Muscle of leg (tissue), 11 donors: ENCODE measurements around the gene NIM1K. TPM values are rescaled to one million over a fixed set of nuclear protein-coding genes. Genes with fewer than 3 reads are reported as not detected.
"Not testable (repeated sequence)": the region's sequence is repeated elsewhere in the genome, so short reads cannot be mapped to it uniquely, and the experiment has no call there.

Experiments
- DNase-seq: peaks from one replicate; pipeline ENCODE4 v3.0.0; 2013
- H3K27ac ChIP-seq: one replicate; pipeline ENCODE4 v1.5.1; 2013; ENCODE audit warnings: mild to moderate bottlenecking, low read length, control low read depth
- H3K27me3 ChIP-seq: one replicate; pipeline ENCODE4 v1.6.1; 2013; ENCODE audit warnings: low read length; ENCODE audit not compliant: control insufficient read depth, insufficient read depth
- H3K36me3 ChIP-seq: one replicate; pipeline ENCODE4 v1.6.1; 2013; ENCODE audit warnings: low read length; ENCODE audit not compliant: control insufficient read depth, insufficient read depth
- H3K4me1 ChIP-seq: one replicate; pipeline ENCODE4 v1.6.1; 2013; ENCODE audit warnings: low read length; ENCODE audit not compliant: control insufficient read depth, insufficient read depth
- H3K4me3 ChIP-seq: one replicate; pipeline ENCODE4 v1.5.1; 2013; ENCODE audit warnings: low read length, control low read depth
- H3K9me3 ChIP-seq: replicated peaks from 2 replicates; pipeline ENCODE4 v1.6.1; 2013; ENCODE audit warnings: low read depth, low read length; ENCODE audit not compliant: control insufficient read depth
- WGBS: methylation state at CpG from one replicate; pipeline ENCODE4 v1.1.5; 2013; ENCODE audit warnings: missing lambda C conversion rate; ENCODE audit not compliant: insufficient coverage; 5-methylcytosine and 5-hydroxymethylcytosine counted together
- polyA plus RNA-seq, 8 donors: library from polyadenylated mRNA; unstranded; fragments of 120-200 nt; gene quantifications; one replicate each; pipeline versions ENCODE4 v1.2.1 to v1.2.3, GENCODE V29; 2013; ENCODE audit warnings: inconsistent platforms in 1 of 8, low replicate concordance in 1 of 8; ENCODE audit not compliant: insufficient read length in 8 of 8, insufficient read depth in 1 of 8
- total RNA-seq: library from RNA; stranded (reverse); fragments of 120-200 nt; gene quantifications from one replicate; pipeline ENCODE4 v1.2.4, GENCODE V29; 2013

The NIM1K gene
- total and polyA plus RNA-seq, 9 donors = 0.17 to 1.2 (median 0.34) TPM

- Histone ChIP-seq H3K27me3 (no peaks in the 10 kb centered on the region), H3K36me3 (peaks cover 13% of the 10 kb centered on the region), H3K9me3 (no peaks in the 10 kb centered on the region), H3K27ac (no peak overlapping the region), H3K4me1 (peaks cover 10% of the 10 kb centered on the region), H3K4me3 (no peak overlapping the region)
- peak; percentile 13 for DNase-seq
- 89% methylated on average over 3 of the region's 6 CpGs for WGBS
Observed at GRCh38 chr5:43156388-43156787, 35.6 kb upstream of the NIM1K start.

GRCh38 chr5:43157068-43157467 lies 35.0 kb upstream of the NIM1K start:
- no peaks in the 10 kb centered on the region for H3K27me3 ChIP-seq
- no peak overlapping the region for H3K27ac ChIP-seq
- no peaks in the 10 kb centered on the region for H3K9me3 ChIP-seq
- DNase-seq = no peak
- no CpG with 5 or more reads among the region's 3 CpGs for WGBS
- peaks cover 10% of the 10 kb centered on the region for H3K4me1 ChIP-seq
- H3K4me3 ChIP-seq = no peak overlapping the region
- peaks cover 15% of the 10 kb centered on the region for H3K36me3 ChIP-seq

- 90% methylated on average over 5 of the region's 5 CpGs for WGBS
- DNase-seq = no peak
- Histone ChIP-seq H3K27me3 (no peaks in the 10 kb centered on the region), H3K4me1 (no peaks in the 10 kb centered on the region), H3K9me3 (no peaks in the 10 kb centered on the region), H3K27ac (no peak overlapping the region), H3K36me3 (peaks cover 19% of the 10 kb centered on the region), H3K4me3 (no peak overlapping the region)
Observed at GRCh38 chr5:43161244-43161643, 30.8 kb upstream of the NIM1K start.

- WGBS = 86% methylated on average over 3 of the region's 5 CpGs
- peaks cover 25% of the 10 kb centered on the region for H3K36me3 ChIP-seq
- not testable (repeated sequence) for H3K27ac ChIP-seq, H3K27me3 ChIP-seq, DNase-seq, H3K4me3 ChIP-seq, H3K9me3 ChIP-seq, H3K4me1 ChIP-seq
Observed at GRCh38 chr5:43164801-43165200, 27.2 kb upstream of the NIM1K start.

GRCh38 chr5:43165323-43165722 lies 26.7 kb upstream of the NIM1K start:
- no peak overlapping the region for H3K27ac ChIP-seq
- H3K36me3 ChIP-seq = peaks cover 25% of the 10 kb centered on the region
- H3K4me1 ChIP-seq = no peaks in the 10 kb centered on the region
- H3K4me3 ChIP-seq = no peak overlapping the region
- no peaks in the 10 kb centered on the region for H3K27me3 ChIP-seq
- no peak for DNase-seq
- H3K9me3 ChIP-seq = no peaks in the 10 kb centered on the region
- no CpG with 5 or more reads among the region's 1 CpG for WGBS

GRCh38 chr5:43168175-43168574 lies 23.9 kb upstream of the NIM1K start:
- Histone ChIP-seq H3K4me3 (no peak overlapping the region), H3K27ac (no peak overlapping the region), H3K36me3 (peaks cover 27% of the 10 kb centered on the region), H3K4me1 (no peaks in the 10 kb centered on the region), H3K27me3 (no peaks in the 10 kb centered on the region), H3K9me3 (no peaks in the 10 kb centered on the region)
- WGBS = 83% methylated on average over 1 of the region's 2 CpGs
- DNase-seq = no peak

GRCh38 chr5:43171451-43171850 lies 20.6 kb upstream of the NIM1K start:
- no peaks in the 10 kb centered on the region for H3K9me3 ChIP-seq
- peaks cover 33% of the 10 kb centered on the region for H3K36me3 ChIP-seq
- no peak overlapping the region for H3K4me3 ChIP-seq
- no peak overlapping the region for H3K27ac ChIP-seq
- no peaks in the 10 kb centered on the region for H3K4me1 ChIP-seq
- WGBS = 100% methylated on average over 6 of the region's 8 CpGs
- no peak for DNase-seq
- no peaks in the 10 kb centered on the region for H3K27me3 ChIP-seq

- DNase-seq = no peak
- Histone ChIP-seq H3K4me1 (no peaks in the 10 kb centered on the region), H3K4me3 (no peak overlapping the region), H3K27ac (no peak overlapping the region), H3K36me3 (peaks cover 32% of the 10 kb centered on the region), H3K27me3 (no peaks in the 10 kb centered on the region), H3K9me3 (no peaks in the 10 kb centered on the region)
- whole genome bisulfite sequencing = no CpG with 5 or more reads among the region's 1 CpG
Observed at GRCh38 chr5:43171926-43172325, 20.1 kb upstream of the NIM1K start.

- no peaks in the 10 kb centered on the region for H3K27me3 ChIP-seq
- H3K9me3 ChIP-seq = no peaks in the 10 kb centered on the region
- no peak overlapping the region for H3K27ac ChIP-seq
- no peak for DNase-seq
- no CpG with 5 or more reads among the region's 2 CpGs for WGBS
- H3K4me1 ChIP-seq = no peaks in the 10 kb centered on the region
- peaks cover 27% of the 10 kb centered on the region for H3K36me3 ChIP-seq
- H3K4me3 ChIP-seq = no peak overlapping the region
Observed at GRCh38 chr5:43172779-43173178, 19.2 kb upstream of the NIM1K start.

- WGBS = 97% methylated on average over 7 of the region's 7 CpGs
- Histone ChIP-seq H3K36me3 (peaks cover 21% of the 10 kb centered on the region), H3K27me3 (no peaks in the 10 kb centered on the region)
Observed at GRCh38 chr5:43174586-43174985, 17.4 kb upstream of the NIM1K start.

GRCh38 chr5:43179836-43180235 lies 12.2 kb upstream of the NIM1K start:
- 85% methylated on average over 2 of the region's 7 CpGs for WGBS
- Histone ChIP-seq H3K4me1 (no peaks in the 10 kb centered on the region), H3K27ac (no peak overlapping the region), H3K27me3 (no peaks in the 10 kb centered on the region), H3K9me3 (no peaks in the 10 kb centered on the region), H3K4me3 (no peak overlapping the region), H3K36me3 (peaks cover 5% of the 10 kb centered on the region)
- no peak for DNase-seq

More at GRCh38 chr5:43174586-43174985, 17.4 kb upstream of the NIM1K start:
- H3K9me3 ChIP-seq = no peaks in the 10 kb centered on the region
- no peak for DNase-seq
- H3K4me3 ChIP-seq = no peak overlapping the region
- no peak overlapping the region for H3K27ac ChIP-seq
- no peaks in the 10 kb centered on the region for H3K4me1 ChIP-seq
